SU-DHL-6 (cell line): Measurements from ENCODE around the gene RNF126.

ENCODE experiments used
- H2AFZ ChIP-seq: fragments of 200-600 bp; sonication (generic); 2 replicates; pipeline ENCODE4 v1.6.1; 2014; ENCODE audit warnings: low read depth, mild to moderate bottlenecking, moderate library complexity, mixed read lengths, antibody characterized with exemption, low read length; ENCODE audit not compliant: severe bottlenecking
- H3F3A ChIP-seq: fragments of 200-600 bp; shearing (Covaris generic); 2 replicates; pipeline ENCODE4 v1.6.0; 2016; ENCODE audit warnings: antibody characterized with exemption, mild to moderate bottlenecking; ENCODE audit not compliant: insufficient read depth
- H3K27ac ChIP-seq: fragments of 200-600 bp; sonication (generic); 2 replicates; pipeline ENCODE4 v1.5.1; 2016; ENCODE audit warnings: low read depth, mild to moderate bottlenecking, low read length, moderate library complexity, mixed read lengths
- H3K27me3 ChIP-seq: fragments of 200-600 bp; sonication (generic), shearing (Covaris generic); 2 replicates; pipeline ENCODE4 v1.6.0; 2014; ENCODE audit warnings: mild to moderate bottlenecking, low read length
- H3K36me3 ChIP-seq: fragments of 200-600 bp; sonication (generic); 2 replicates; pipeline ENCODE4 v1.6.1; 2014; ENCODE audit warnings: mild to moderate bottlenecking, low read length, mixed read lengths
- H3K4me2 ChIP-seq: fragments of 300-600, 200-600 bp; shearing (Covaris generic), sonication (generic); 2 replicates; pipeline ENCODE4 v1.6.0; 2014; ENCODE audit warnings: low read length, low read depth, mild to moderate bottlenecking; ENCODE audit not compliant: poor library complexity, severe bottlenecking
- H3K4me3 ChIP-seq: fragments of 200-600 bp; sonication (generic); 2 replicates; pipeline ENCODE4 v1.5.1; 2014; ENCODE audit warnings: antibody characterized with exemption, low read length, mild to moderate bottlenecking, mixed read lengths; ENCODE audit not compliant: insufficient read depth, poor library complexity, severe bottlenecking
- H3K79me2 ChIP-seq: fragments of 200-600 bp; sonication (generic); 2 replicates; pipeline ENCODE4 v1.6.1; 2014; ENCODE audit warnings: mild to moderate bottlenecking, low read length, moderate library complexity; ENCODE audit not compliant: insufficient read depth
- H3K9ac ChIP-seq: fragments of 200-600 bp; sonication (generic); 2 replicates; pipeline ENCODE4 v1.7.0; 2014; ENCODE audit warnings: mild to moderate bottlenecking, low read length
- H3K9me2 ChIP-seq: fragments of 200-600 bp; sonication (generic); replicated peaks from 2 replicates; pipeline ENCODE4 v1.6.1; 2014; ENCODE audit warnings: low read length; ENCODE audit not compliant: insufficient read depth
- H3K9me3 ChIP-seq: fragments of 200-600 bp; sonication (generic); 2 replicates; pipeline ENCODE4 v1.6.1; 2014; ENCODE audit warnings: low read length, mixed read lengths; ENCODE audit not compliant: insufficient read depth
- H4K20me1 ChIP-seq: fragments of 200-600 bp; sonication (generic); 2 replicates; pipeline ENCODE4 v1.6.1; 2014; ENCODE audit warnings: low read depth, mild to moderate bottlenecking, antibody characterized with exemption, low read length, moderate library complexity, mixed read lengths
- EZH2phosphoT487 ChIP-seq: fragments of 200-600 bp; sonication (generic), shearing (Covaris generic); conservative IDR thresholded peaks from 2 replicates; pipeline ENCODE4 v1.6.1; 2018; ENCODE audit warnings: mild to moderate bottlenecking, antibody characterized with exemption, low read length, moderate library complexity, mixed read lengths
- TF ChIP-seq, protein P1 (sequence below): fragments of 200-600 bp; sonication (generic); IDR thresholded peaks from one replicate; pipeline ENCODE4 v1.5.1; 2017; ENCODE audit warnings: antibody characterized with exemption, mild to moderate bottlenecking, low read length, moderate library complexity; ENCODE audit not compliant: insufficient read depth, poor library complexity, severe bottlenecking

RNF126 gene

DNA sequence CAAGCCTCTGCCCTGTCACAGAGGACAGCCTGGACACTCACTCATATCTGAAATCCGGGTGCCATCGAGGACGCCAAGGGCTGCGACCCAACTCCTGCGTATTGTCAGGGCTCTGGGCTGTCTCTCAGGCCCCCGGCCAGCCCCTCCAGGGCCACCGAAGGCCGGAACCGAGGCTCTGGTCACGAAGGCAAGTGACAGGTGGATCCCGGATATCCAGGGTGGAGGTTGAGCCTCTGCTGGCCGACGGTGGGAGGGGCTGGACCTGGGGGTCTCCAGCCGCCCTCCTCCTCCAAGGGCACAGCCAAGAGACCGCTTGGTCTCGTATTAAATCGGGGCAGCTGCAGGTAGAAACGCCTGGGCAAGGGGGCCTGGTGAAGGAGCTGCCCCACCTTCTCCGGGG, 5.4 kb downstream of the RNF126 start:
- no peak overlapping the region for H3K9ac ChIP-seq

DNA sequence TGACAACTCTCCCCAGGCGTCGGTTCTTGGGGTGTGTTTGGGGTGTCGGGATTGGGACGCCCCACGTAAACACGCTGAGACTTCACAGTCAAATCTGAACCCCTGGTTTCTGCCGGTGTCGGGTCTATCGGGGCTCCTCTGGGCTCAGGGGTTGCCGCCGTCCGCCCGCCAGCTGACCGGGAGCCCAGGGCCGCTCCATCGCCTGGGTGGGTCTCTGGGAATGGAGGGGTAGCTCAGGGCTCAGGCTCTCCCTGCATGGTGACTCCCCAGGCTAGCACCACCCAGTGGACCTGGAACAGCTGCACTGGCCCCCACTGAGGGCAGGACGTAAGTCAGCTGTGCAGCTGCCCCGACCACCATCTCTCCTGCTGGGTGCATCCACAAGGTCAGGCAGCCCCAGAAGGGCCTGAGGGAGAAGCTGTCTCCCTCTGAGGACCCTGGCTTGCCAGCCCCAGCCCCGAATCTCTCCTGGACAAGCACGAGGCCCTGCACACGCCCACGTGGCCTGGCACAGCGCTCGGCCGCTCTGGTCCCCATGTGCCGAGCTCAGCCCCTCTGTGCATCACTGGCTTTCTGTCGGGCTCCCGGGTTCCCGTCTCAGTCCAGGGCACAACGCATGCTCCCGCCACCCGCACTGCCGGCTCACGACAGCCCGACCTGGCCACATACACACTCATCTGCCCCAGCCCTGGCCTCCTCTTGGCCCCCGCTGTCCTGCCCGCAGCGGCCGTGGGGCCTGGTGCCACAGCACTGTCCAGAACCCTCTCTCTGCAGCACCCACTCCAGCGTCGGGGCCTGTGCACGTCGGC, 6.1 kb downstream of the RNF126 start:
- H3K36me3 ChIP-seq, result no peaks in the 10 kb centered on the region

More for the DNA sequence above, 5.4 kb downstream of the RNF126 start:
- H3K9me2 ChIP-seq, result no peaks in the 10 kb centered on the region
- no peak overlapping the region for H3K27ac ChIP-seq
- H4K20me1 ChIP-seq, result peaks cover 22% of the 10 kb centered on the region
- H3K4me2 ChIP-seq, result no peak overlapping the region
- no peak overlapping the region for H3K4me3 ChIP-seq
- H3K27me3 ChIP-seq, result no peaks in the 10 kb centered on the region
- H3K36me3 ChIP-seq, result no peaks in the 10 kb centered on the region
- peaks cover 98% of the 10 kb centered on the region for H3K79me2 ChIP-seq
- TF ChIP-seq, protein P1, sequence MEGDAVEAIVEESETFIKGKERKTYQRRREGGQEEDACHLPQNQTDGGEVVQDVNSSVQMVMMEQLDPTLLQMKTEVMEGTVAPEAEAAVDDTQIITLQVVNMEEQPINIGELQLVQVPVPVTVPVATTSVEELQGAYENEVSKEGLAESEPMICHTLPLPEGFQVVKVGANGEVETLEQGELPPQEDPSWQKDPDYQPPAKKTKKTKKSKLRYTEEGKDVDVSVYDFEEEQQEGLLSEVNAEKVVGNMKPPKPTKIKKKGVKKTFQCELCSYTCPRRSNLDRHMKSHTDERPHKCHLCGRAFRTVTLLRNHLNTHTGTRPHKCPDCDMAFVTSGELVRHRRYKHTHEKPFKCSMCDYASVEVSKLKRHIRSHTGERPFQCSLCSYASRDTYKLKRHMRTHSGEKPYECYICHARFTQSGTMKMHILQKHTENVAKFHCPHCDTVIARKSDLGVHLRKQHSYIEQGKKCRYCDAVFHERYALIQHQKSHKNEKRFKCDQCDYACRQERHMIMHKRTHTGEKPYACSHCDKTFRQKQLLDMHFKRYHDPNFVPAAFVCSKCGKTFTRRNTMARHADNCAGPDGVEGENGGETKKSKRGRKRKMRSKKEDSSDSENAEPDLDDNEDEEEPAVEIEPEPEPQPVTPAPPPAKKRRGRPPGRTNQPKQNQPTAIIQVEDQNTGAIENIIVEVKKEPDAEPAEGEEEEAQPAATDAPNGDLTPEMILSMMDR, result no peak
- TF ChIP-seq EZH2phosphoT487, result no peak
- H3F3A ChIP-seq, result peaks cover 21% of the 10 kb centered on the region
- H3K9me3 ChIP-seq, result no peaks in the 10 kb centered on the region
- no peak overlapping the region for H2AFZ ChIP-seq

DNA sequence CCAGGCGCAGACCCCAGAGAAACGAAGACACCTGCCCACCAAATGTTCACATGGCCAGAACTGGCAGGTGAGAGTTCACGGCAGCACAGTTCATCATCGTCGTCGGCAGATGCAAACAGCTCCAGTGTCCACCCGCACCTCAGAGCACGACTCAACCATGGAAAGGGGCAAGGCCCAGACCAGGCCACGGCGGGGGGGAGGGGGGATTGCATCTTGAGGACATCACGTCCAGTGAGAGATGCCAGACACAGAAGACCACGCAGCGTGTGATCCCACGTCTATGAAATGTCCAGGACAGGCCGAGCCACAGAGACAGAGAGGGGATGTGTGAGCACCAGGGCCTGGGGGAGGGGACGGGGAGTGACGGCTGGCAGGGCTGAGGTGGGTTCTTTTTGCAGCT, 7.3 kb downstream of the RNF126 start:
- Histone ChIP-seq H4K20me1 (peaks cover 22% of the 10 kb centered on the region), H3K4me3 (no peak overlapping the region), H3K79me2 (peaks cover 84% of the 10 kb centered on the region), H3K36me3 (no peaks in the 10 kb centered on the region), H3K4me2 (no peak overlapping the region), H3K9ac (no peak overlapping the region), H2AFZ (no peak overlapping the region), H3K27ac (no peak overlapping the region), H3K9me3 (no peaks in the 10 kb centered on the region), H3F3A (peaks cover 7% of the 10 kb centered on the region), H3K9me2 (no peaks in the 10 kb centered on the region), H3K27me3 (no peaks in the 10 kb centered on the region)
- TF ChIP-seq EZH2phosphoT487, result no peak
- TF ChIP-seq, protein P1, result no peak

More for the DNA sequence above, 6.1 kb downstream of the RNF126 start:
- Histone ChIP-seq H3K27me3 (no peaks in the 10 kb centered on the region), H3F3A (peaks cover 19% of the 10 kb centered on the region), H3K79me2 (peaks cover 97% of the 10 kb centered on the region), H3K9me3 (no peaks in the 10 kb centered on the region), H3K4me2 (no peak overlapping the region), H3K9me2 (no peaks in the 10 kb centered on the region), H3K9ac (no peak overlapping the region), H2AFZ (no peak overlapping the region), H3K27ac (no peak overlapping the region), H3K4me3 (no peak overlapping the region), H4K20me1 (peaks cover 22% of the 10 kb centered on the region)
- TF ChIP-seq EZH2phosphoT487, result no peak
- TF ChIP-seq, protein P1, result no peak
